Bronchial epithelial cell (primary cell): ENCODE data around the gene DNMT3L. TPM values are rescaled to one million over a fixed set of nuclear protein-coding genes. Genes with fewer than 3 reads are reported as not detected.
A peak's percentile ranks its signal among the peaks of the same experiment; 100 is the strongest.

ENCODE experiments used
- DNase-seq: peaks from one replicate; pipeline ENCODE4 v3.0.0-alpha.2; 2010; ENCODE audit warnings: low read depth
- FAIRE-seq: peaks from 2 replicates; lab custom pipeline; 2011; peaks lifted over from hg19 to GRCh38; lab: Jason Lieb, UNC
- H3K27me3 ChIP-seq: 2 replicates; pipeline ENCODE4 v1.5.1; 2011; ENCODE audit warnings: low read length; ENCODE audit not compliant: control insufficient read depth, insufficient read depth
- H3K36me3 ChIP-seq: 2 replicates; pipeline ENCODE4 v1.5.1; 2011; ENCODE audit warnings: low read length; ENCODE audit not compliant: control insufficient read depth, insufficient read depth
- H3K4me3 ChIP-seq: 2 replicates; pipeline ENCODE4 v1.5.1; 2011; ENCODE audit warnings: mild to moderate bottlenecking, low read depth, low read length, control low read depth
- CTCF ChIP-seq: IDR thresholded peaks from 2 replicates; pipeline ENCODE4 v1.5.1; 2011; ENCODE audit warnings: mild to moderate bottlenecking, moderate library complexity, low read length, control low read depth, inconsistent platforms; ENCODE audit not compliant: insufficient read depth, severe bottlenecking
- total RNA-seq: library from RNA; depleted of rRNA; stranded (reverse); fragments of >200 nt; gene quantifications from 2 replicates; pipeline ENCODE4 v1.2.1, GENCODE V29; 2014

Gene DNMT3L
- not detected in 2 replicates for total RNA-seq

GRCh38 chr21:44261675-44262295 lies at the start of gene DNMT3L:
Gene DNMT3L (minus strand): TSS chr21:44261897. CDS start chr21:44261259, 638 bp downstream.
- no peak for DNase-seq
- no peaks in the 10 kb centered on the region for H3K36me3 ChIP-seq
- no peak within 1 kb of the TSS for H3K4me3 ChIP-seq
- no peak for FAIRE-seq
- TF ChIP-seq CTCF = no peak
- H3K27me3 ChIP-seq = no peaks in the 10 kb centered on the region

GRCh38 chr21:44310628-44311507 lies 49.2 kb upstream of the DNMT3L start:
- DNase-seq (no peak), FAIRE-seq (peak; percentile 91)
- no peak for TF ChIP-seq CTCF
- H3K36me3 ChIP-seq = peaks cover 43% of the 10 kb centered on the region
- no peaks in the 10 kb centered on the region for H3K27me3 ChIP-seq
- H3K4me3 ChIP-seq = no peak overlapping the region

DNA sequence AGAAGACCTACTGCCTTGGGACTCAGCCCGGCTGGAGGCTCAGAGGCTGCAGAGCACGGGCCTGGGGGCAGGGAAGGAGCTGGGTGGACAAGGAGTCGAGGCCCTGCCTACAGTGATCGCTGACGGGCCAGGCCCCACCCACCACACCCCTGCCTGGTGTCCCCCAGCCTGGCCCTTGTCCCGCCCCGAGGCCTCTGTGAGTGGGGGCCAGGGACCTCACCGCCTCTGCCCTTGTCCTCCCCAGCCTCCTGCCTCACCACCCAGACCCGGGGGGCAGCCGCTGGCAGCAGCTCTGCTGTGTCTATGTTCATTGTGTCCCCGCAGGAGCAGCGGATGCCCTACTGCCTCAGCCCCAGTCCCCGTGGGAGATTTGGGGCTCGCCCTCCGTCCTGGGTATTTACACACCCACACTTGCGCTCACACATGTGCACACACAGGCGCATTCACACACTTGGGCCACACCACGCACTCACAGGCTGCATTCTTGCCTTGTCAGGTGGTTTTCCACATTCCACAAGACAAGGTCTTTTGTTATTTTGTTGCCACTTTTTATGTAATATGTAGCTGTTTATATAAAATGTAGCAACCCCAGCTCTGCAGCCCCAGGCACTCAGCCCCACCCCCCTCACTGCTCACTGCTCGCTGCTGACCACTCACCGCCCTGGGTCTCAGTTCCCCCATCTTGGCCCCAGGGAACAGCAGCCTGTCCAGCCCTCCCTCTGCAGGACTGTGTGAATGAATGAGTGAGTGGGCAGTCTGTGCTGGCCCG lies 45.4 kb upstream of the DNMT3L start:
- Histone ChIP-seq H3K36me3 (peaks cover 24% of the 10 kb centered on the region), H3K4me3 (no peak overlapping the region), H3K27me3 (no peaks in the 10 kb centered on the region)
- FAIRE-seq = no peak
- TF ChIP-seq CTCF = no peak
- no peak for DNase-seq

DNA sequence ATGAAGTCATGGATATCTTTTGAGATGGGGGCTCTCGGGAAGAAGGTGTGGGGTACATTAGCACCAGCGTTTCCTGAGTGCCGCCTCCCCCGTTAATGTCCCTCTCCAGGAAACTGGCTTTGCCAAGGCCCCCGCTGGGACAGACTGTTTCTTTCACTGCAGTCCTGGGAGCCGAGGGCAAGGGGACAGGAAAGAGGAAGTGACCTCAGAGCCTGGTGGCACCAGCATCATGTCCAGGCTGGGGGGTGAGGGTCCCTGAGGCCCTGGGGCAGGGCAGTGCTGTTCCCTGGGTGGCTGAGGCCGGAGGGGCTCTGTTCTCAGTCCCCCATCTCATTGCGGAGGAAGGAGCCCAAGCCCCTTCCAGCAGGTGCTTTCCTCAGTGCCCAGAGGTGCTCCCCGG lies 44.0 kb upstream of the DNMT3L start:
- DNase-seq = no peak
- TF ChIP-seq CTCF = no peak
- no peak for FAIRE-seq
- Histone ChIP-seq H3K4me3 (no peak overlapping the region), H3K27me3 (no peaks in the 10 kb centered on the region), H3K36me3 (peaks cover 15% of the 10 kb centered on the region)

DNA sequence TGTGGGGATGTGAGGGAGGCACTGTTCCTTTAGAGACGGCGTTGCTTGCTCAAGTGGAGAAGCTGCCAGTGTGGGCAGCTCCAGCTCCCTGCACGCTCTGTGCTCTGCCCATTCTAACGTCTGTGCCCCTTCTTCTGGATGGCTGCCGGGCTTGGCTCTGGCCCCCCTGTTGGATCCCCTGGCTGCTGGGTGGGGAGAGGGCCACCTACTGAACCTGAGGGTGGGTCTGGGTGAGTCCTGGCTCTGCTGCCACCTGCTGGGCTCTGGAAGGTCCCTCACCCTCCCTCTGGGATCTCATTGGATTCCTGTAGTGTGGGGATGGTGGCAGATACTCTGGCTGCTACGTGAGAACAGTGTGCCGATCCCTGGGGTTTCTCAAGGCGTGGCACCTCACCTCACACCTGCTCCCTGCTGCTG lies 43.2 kb upstream of the DNMT3L start:
- FAIRE-seq (no peak), DNase-seq (peak; percentile 8)
- peaks cover 12% of the 10 kb centered on the region for H3K36me3 ChIP-seq
- peak; percentile 71 for TF ChIP-seq CTCF
- no peaks in the 10 kb centered on the region for H3K27me3 ChIP-seq
- no peak overlapping the region for H3K4me3 ChIP-seq
